ENCODE results near the gene SPOCK2. TPM values are rescaled to one million over a fixed set of nuclear protein-coding genes. Genes with fewer than 3 reads are reported as not detected.
A peak's percentile ranks its signal among the peaks of the same experiment; 100 is the strongest.
"Not testable (repeated sequence)": the region's sequence is repeated elsewhere in the genome, so short reads cannot be mapped to it uniquely, and the experiment has no call there.

The SPOCK2 gene
- total RNA-seq, 2 experiments from 2014 or later: 976 to 998 TPM

DNA sequence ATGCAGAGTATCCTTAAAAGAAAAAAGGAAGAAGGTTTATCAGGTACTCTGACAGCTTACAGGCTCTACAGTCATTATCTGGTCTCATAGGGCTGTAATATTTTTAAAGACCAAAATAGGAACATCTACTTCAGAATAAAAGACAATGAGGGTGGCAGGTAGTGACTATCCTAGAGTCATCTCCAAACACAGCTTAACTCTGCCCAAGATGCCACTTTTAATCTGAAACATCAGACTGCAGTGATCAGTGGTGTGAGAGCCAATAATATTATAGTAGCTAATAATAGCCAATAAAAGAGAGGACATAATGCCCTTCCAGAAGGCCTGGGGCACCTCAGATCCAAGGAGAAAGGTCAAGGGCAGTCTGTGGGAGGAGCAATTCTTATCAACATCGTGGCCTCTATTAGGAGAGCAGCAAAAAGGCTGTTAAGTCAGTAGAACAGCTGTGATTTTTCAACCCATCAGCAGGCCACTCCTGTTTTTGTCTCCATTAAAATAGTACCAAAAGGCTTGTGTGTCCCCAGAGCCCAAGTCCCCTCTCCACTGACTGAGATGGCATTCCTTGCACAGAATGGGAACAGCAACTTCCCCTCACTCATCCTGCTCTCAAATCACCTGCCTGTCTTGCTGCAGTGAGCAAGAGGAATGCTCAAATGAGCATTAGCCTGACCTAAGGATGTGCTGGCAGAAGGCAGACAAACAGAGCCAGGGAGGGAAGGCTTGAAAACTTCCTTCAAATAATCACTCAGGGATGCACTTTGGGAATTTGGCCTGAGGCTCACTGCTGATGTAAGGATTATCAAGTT is 20.7 kb upstream of the SPOCK2 start:
- H3K27ac ChIP-seq (ENCODE audit: low read depth in 1 of 2, low read length in 2 of 2): peak overlapping the region; percentile 69 to 75
- ChIA-PET POLR2A (interaction anchor here (0.7 to 4.0 kb wide), 10 partner anchors 7 to 188 kb away, joined by 3 to 117 read pairs (median 6); partner anchors contain the start of genes ANAPC16, ASCC1 and SPOCK2), CTCF (interaction anchor here (0.9 to 1.8 kb wide), 5 partner anchors 10 to 228 kb away, joined by 3 to 5 read pairs (median 4); no protein-coding TSS in a partner anchor)
- peaks cover 57% of the 10 kb centered on the region for H3K4me1 ChIP-seq (ENCODE audit: insufficient read depth, low read length)
- ATAC-seq (ENCODE audit: poor library complexity) (peak; percentile 7), DNase-seq (no peak)
- Mint-ChIP-seq H3K27me3 (no peaks in the 10 kb centered on the region), H3K4me3 (peak overlapping the region; percentile 71), H3K9me3 (no peaks in the 10 kb centered on the region), H3K27ac (peak overlapping the region; percentile 94), H3K36me3 (ENCODE audit: low read depth) (peaks cover 11% of the 10 kb centered on the region), H3K4me1 (ENCODE audit: low read depth) (peaks cover 92% of the 10 kb centered on the region)
- H3K9me3 ChIP-seq (ENCODE audit: control insufficient read depth in 1 of 2, insufficient read depth in 1 of 2, low read length in 2 of 2): no peaks in the 10 kb centered on the region
- no peaks in the 10 kb centered on the region for H3K27me3 ChIP-seq (ENCODE audit: control insufficient read depth in 1 of 2, insufficient read depth in 2 of 2, low read length in 2 of 2)
- TF ChIP-seq, protein P1, sequence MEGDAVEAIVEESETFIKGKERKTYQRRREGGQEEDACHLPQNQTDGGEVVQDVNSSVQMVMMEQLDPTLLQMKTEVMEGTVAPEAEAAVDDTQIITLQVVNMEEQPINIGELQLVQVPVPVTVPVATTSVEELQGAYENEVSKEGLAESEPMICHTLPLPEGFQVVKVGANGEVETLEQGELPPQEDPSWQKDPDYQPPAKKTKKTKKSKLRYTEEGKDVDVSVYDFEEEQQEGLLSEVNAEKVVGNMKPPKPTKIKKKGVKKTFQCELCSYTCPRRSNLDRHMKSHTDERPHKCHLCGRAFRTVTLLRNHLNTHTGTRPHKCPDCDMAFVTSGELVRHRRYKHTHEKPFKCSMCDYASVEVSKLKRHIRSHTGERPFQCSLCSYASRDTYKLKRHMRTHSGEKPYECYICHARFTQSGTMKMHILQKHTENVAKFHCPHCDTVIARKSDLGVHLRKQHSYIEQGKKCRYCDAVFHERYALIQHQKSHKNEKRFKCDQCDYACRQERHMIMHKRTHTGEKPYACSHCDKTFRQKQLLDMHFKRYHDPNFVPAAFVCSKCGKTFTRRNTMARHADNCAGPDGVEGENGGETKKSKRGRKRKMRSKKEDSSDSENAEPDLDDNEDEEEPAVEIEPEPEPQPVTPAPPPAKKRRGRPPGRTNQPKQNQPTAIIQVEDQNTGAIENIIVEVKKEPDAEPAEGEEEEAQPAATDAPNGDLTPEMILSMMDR (IDR thresholded peaks at IDR 0.05): no peak
- H3K4me3 ChIP-seq (ENCODE audit: low read length): peak overlapping the region; percentile 23
- intact Hi-C loops (cut with DNase I, micrococcal nuclease): loop anchor here in 1 of 2 experiments (10.0 kb wide), 1 partner anchor 586 kb away; the partner anchor contains the start of gene MCU
- no peaks in the 10 kb centered on the region for H3K36me3 ChIP-seq (ENCODE audit: insufficient read depth, low read length)

DNA sequence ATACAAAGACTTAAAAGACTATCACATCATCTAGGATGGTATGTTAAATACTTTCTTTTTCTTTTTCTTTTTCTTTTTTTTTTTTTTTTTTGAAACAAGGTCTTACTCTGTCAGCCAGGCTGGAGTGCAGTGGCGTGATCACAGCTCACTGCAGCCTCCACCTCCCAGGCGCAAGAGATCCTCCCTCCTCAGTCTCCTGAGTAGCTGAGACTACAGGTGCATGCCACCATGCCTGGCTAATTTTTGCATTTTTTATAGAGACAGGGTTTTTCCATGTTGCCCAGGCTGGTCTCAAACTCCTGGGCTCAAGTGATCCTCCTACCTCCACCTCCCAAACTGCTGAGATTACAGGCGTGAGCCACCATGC is 19.6 kb upstream of the SPOCK2 start:
- CTCF ChIA-PET: interaction anchor here (0.7 to 1.8 kb wide), 5 partner anchors 11 to 229 kb away, joined by 3 to 6 read pairs (median 5); no protein-coding TSS in a partner anchor
- intact Hi-C loops (cut with DNase I, micrococcal nuclease): loop anchor here in 1 of 2 experiments (10.0 kb wide), 1 partner anchor 587 kb away; the partner anchor contains the start of gene MCU
- peak; percentile 18 for ATAC-seq (ENCODE audit: poor library complexity)

DNA sequence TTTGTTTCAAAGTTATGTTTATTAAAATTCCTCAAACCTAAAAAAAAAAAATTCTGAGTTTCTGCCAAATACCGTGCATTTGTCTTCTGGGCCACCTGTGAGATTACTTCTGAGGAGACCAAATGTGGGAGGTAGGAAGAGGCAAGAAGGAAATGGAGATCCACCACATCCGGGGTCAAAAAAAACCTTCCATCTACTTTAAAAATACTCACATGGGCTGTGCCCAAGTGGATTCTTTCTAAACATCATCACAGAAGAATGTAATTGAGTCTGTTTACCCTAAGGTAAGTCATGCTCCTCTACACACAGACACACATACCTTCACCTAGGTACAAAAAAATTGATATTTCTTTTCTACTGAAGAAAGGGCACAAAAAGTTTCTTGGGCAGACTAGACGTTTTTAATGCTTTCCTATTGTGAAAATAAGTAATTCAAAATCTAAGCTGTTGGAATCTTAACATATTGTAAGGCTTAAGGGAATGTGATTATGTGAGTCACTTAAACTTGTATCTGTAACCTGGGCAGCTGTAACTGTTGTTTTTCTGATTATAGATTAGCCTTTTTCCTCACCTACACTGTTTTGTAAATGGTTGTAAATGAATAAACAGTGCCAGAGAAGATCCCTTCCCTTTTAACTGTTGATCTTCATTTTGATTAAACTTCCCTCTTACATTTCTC is 19.1 kb upstream of the SPOCK2 start:
- no peaks in the 10 kb centered on the region for H3K36me3 ChIP-seq (ENCODE audit: insufficient read depth, low read length)
- TF ChIP-seq, protein P1 (IDR thresholded peaks at IDR 0.05): no peak
- Mint-ChIP-seq H3K4me1 (ENCODE audit: low read depth) (peaks cover 92% of the 10 kb centered on the region), H3K9me3 (no peaks in the 10 kb centered on the region), H3K27me3 (no peaks in the 10 kb centered on the region), H3K27ac (peak overlapping the region; percentile 94), H3K4me3 (peak overlapping the region; percentile 87), H3K36me3 (ENCODE audit: low read depth) (peaks cover 9% of the 10 kb centered on the region)
- DNase-seq (peak in 4 of 14 experiments; percentile 34 to 82 (median 78)), ATAC-seq (ENCODE audit: poor library complexity) (peak; percentile 77)
- H3K4me3 ChIP-seq (ENCODE audit: low read length): peak overlapping the region; percentile 12
- intact Hi-C loops (cut with DNase I, micrococcal nuclease): loop anchor here in 1 of 2 experiments (1.0 to 10.0 kb wide), 2 partner anchors 19 to 587 kb away; partner anchors contain the start of genes MCU and SPOCK2
- H3K27me3 ChIP-seq (ENCODE audit: control insufficient read depth in 1 of 2, insufficient read depth in 2 of 2, low read length in 2 of 2): no peaks in the 10 kb centered on the region
- H3K27ac ChIP-seq (ENCODE audit: low read depth in 1 of 2, low read length in 2 of 2): peak overlapping the region; percentile 69 to 74
- H3K9me3 ChIP-seq (ENCODE audit: control insufficient read depth in 1 of 2, insufficient read depth in 1 of 2, low read length in 2 of 2): no peaks in the 10 kb centered on the region
- ChIA-PET POLR2A (interaction anchor here (0.6 to 4.0 kb wide), 12 partner anchors 9 to 190 kb away, joined by 3 to 117 read pairs (median 6); partner anchors contain the start of gene SPOCK2), CTCF (interaction anchor here (0.7 to 1.8 kb wide), 5 partner anchors 12 to 230 kb away, joined by 4 to 6 read pairs (median 5); no protein-coding TSS in a partner anchor)
- H3K4me1 ChIP-seq (ENCODE audit: insufficient read depth, low read length): peaks cover 70% of the 10 kb centered on the region

More for the DNA sequence above, 19.6 kb upstream of the SPOCK2 start:
- not testable (repeated sequence) for H3K4me3 ChIP-seq (ENCODE audit: low read length); H3K27me3 ChIP-seq (ENCODE audit: control insufficient read depth in 1 of 2, insufficient read depth in 2 of 2, low read length in 2 of 2); H3K9me3 ChIP-seq (ENCODE audit: control insufficient read depth in 1 of 2, insufficient read depth in 1 of 2, low read length in 2 of 2); H3K9me3 Mint-ChIP-seq; DNase-seq; H3K27me3 Mint-ChIP-seq; H3K36me3 Mint-ChIP-seq (ENCODE audit: low read depth); H3K36me3 ChIP-seq (ENCODE audit: insufficient read depth, low read length)
- peak overlapping the region; percentile 87 for H3K4me3 Mint-ChIP-seq
- H3K4me1 ChIP-seq (ENCODE audit: insufficient read depth, low read length): peaks cover 66% of the 10 kb centered on the region
- POLR2A ChIA-PET: interaction anchor here (0.6 to 4.0 kb wide), 13 partner anchors 9 to 189 kb away, joined by 3 to 117 read pairs (median 6); partner anchors contain the start of genes ANAPC16, ASCC1 and SPOCK2
- peak overlapping the region; percentile 69 to 74 for H3K27ac ChIP-seq (ENCODE audit: low read depth in 1 of 2, low read length in 2 of 2)
- H3K27ac Mint-ChIP-seq: peak overlapping the region; percentile 94
- peaks cover 90% of the 10 kb centered on the region for H3K4me1 Mint-ChIP-seq (ENCODE audit: low read depth)

Data from CD4-positive, alpha-beta T cell (primary cell).